HUDEP-2 (cell line): Measurements from ENCODE around the gene ASB10.

Experiments used
- DNase-seq, 76 experiments: peaks; one replicate each; lab custom pipeline; 2025; ENCODE audit not compliant: unreplicated experiment in 76 of 76; lab: John Stamatoyannopoulos, UW

Gene ASB10

DNA sequence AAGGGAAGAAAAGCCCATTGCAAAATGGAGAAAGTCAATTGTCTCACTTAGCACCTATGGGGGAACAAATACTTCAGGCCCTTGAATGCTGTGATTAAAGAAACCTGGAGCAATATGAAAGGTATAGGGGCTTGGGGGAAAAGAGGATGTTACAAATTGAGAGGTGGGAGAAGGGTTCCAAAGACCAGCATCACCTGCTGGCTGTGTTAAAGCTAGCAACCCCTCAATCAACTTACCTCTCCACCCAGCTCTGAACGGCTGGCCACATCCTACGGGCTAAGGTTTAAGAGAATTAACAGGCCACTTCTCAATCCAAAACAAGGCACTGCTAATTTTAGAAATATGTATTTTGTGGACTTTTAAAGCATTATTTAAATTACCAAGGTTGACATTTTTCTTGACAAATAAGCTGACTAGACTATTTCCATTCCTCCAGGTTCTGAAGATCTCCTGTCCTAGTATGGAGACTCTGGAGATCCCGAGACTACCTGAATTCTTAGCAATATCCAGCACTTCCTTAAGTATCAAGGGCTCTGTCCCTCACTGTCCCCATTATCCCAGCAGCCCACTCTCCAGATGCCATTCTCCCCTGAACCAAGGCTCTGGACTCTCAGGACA is 24.2 kb upstream of the ASB10 start:
- DNase-seq = no peak

- no peak for DNase-seq
Observed at GRCh38 chr7:151210087-151210854, 23.2 kb upstream of the ASB10 start, which contains the start of gene H2BK1. Gene H2BK1 (minus strand): TSS chr7:151210488. CDS start chr7:151210318, 170 bp downstream.

DNA sequence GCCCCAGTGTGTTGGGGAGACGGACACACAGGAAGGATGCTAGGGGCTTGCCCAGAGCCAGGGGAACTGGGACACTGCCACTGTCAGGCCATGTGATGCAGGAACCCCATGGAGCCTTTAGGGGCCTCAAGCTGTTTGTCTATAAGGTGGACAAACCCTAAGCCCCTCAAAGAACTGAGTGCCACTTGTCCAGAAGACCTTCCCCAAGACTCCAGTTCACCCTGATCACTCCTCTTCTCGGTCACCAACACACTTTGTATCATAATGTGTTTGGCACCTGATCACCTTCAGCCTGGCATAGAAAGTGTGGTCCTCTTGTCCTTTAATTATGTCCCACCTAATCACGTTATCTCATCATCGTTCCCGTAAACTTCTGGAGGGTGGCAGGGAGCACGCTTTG is 22.5 kb upstream of the ASB10 start:
- no peak for DNase-seq

DNA sequence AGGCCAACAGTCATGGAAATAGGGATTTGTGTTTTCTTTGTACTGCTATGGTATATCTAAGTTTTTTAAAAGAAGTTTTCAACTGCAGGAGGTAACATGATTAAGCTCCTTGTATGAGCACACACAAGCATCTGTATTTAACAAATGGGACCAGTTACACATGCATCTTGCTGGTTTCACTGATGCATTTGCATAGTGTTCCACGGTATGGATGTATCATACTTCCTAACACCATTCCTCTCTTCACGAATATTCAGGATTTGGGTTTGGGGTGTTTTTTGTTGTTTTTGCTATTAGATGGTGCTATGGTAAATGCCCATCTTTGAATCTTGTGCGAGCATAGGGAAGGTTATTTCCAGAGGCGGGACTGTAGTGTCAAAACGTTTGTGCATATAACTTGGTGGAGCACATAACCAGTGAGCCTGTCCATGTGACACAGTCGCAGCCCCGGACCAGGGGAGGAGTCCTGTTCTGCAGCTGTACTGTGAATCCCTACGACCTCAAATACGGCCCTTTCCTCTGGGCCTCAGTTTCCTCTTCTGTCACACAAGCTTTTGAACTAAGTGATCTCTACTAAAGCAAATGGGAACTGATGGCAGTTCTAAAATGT is 21.3 kb upstream of the ASB10 start:
- DNase-seq = no peak

- DNase-seq = no peak
Observed at GRCh38 chr7:151207804-151208203, 20.8 kb upstream of the ASB10 start.

DNA sequence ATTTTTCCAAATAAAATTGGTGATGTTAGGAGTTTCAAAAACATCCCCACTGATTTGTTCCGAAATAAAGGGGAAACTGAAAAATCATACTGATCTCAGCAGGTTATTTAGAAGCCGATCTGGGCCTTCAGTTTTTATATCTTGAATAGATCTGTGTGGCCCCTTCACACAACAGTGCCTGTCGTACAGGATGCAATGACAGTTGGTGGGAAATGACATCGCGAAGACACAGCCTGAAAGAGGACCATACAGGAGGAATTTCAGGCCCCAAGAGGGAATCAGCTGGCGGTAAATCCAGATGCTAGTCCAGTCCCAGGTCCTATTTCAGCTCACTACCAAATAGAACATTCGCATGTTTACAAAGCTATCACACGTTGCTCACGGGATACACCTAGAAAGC is 20.3 kb upstream of the ASB10 start:
- DNase-seq = no peak

GRCh38 chr7:151206914-151207313 is 19.9 kb upstream of the ASB10 start:
- DNase-seq = no peak

DNA sequence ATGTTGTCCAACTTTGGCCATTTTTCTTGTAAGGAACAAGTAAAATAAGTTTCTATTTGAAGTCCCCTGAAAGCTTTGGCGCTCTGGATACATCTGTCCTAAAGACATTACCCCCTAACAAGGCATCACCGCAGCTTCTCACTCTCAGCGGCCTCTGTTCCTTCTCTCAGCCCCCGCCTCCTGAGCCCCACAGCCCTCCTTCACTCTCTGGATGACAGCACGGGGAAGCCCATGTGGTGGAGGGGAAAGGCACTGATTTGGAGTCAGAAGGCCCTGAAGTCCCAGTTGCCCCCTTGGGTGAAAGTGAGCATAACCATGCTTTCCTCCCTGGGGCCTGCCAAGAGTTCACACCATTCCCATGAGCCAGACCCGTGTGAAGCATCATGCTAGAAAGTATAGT is 18.7 kb upstream of the ASB10 start:
- no peak for DNase-seq

- no peak for DNase-seq
Observed at GRCh38 chr7:151204383-151205032, 17.5 kb upstream of the ASB10 start.

- DNase-seq = no peak
Observed at GRCh38 chr7:151202836-151203235, 15.8 kb upstream of the ASB10 start.

DNA sequence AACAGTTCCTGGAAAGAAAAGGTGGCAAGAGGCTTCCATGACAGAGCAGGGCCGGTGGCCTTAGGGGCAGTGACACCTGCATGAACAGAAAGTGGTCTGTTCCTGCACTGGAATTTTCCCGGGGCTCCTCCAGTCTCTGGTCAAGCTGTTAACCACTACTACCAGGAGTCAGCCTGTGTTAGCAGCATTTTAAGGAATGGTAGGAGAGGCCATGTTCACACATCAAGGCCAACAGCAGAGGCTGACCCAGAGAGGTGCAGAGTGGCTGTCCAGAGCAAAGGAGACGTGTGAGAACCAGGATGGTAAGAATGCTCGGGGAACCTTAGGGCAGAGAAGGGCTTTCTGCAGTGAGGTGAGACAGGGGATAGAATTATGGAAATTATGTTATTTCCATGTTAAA is 14.7 kb upstream of the ASB10 start:
- DNase-seq = no peak

- DNase-seq = no peak
Observed at GRCh38 chr7:151201344-151201743, 14.3 kb upstream of the ASB10 start.

DNA sequence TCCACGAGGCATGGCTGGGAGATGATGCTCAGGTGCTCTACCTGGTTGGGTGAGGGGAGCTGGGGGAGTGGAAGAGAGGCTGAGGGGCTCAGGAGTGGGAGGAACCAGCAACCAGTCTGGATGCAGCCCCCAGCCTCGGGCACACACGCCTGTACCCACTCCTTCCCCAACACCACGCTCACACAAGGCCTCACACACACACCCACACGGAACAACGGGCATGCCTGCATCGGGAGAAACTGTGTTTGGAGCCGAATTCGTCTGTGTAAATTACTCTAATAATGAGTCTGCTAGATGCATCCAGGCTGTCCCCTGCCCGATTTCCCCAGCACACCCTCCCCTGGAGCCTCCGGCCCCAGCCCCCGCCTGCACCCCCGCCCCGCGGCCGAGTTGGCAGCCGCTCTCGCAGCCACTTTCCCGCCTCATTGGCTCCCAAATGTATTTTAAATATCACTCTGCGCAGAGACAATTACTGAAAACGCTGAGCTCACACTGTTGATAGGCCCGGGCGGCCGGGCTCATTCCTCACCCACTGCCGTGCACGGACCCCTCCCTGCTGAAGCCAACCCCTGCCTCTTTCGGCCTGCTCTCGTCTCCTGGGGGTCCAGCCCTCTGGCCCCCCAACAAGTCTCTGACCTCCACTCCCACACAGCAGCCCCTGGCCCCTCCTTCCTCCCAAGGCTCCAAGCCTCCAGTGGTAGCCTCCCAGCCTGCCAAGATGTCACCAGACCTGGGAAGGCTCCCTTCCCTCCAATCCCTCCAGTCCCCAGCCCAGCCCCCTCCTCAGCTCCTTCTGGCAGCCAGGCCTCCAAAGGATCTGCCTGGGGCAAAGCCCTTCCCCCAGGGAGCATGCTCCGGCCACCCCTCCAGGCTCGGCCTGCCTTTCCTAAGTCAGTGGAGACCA is 12.1 kb upstream of the ASB10 start:
- DNase-seq = no peak

DNA sequence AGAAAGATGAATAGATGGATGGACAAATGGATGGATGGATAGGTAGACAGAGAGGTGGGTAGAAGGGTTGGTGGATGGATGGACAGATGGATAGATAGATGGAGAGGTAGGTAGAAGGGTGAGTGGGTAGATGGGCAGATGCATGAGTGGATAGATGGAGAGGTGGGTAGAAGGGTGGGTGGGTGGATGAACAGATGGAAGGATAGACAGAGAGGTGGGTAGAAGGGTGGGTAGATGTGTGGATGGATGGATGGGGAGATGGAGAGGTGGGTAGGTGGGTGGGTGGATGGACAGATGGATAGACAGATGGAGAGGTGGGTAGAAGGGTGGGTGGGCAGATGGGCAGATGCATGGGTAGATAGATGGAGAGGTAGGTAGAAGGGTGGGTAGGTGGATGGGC is 10.9 kb upstream of the ASB10 start:
- no peak for DNase-seq

DNA sequence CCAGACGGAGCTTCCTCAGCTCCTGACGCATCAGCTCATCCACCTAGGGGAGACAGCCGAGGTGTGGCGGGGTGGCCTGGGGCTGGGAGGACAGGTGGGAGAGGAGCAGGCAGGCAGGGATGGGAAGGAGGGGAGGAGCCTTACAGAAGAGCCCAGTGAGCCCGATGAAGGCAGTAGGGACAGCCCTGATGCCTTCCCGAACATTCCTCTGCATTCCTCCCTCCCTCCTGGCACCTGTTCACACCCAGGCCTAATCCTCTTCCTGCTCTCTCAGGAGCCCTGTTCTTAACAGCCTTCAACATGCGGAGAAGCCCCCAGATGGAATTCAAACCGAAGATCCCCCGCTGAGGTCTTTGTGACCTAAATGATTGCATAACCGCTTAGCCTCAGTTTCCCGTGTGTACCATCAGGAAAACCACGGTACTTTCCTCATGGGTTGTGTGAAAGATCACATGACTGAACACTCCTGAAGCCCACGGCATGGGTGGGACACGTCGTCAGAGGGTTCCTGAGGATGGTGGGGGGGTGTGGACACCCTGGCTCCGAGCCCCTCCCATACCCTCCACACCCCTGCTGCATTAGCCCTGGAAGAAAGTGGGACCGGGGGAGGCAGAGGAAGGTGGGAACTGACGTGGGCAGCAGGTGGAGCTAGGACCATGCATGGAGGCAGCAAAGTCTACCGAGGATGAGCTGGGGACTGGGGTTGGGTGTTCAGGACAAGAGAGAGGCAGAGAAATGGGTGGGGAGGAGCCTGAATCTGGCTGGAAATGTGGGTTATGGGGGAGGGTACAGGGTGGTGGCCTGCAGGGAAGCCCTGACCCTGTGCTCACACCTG is 8.8 kb upstream of the ASB10 start:
- DNase-seq = no peak

DNA sequence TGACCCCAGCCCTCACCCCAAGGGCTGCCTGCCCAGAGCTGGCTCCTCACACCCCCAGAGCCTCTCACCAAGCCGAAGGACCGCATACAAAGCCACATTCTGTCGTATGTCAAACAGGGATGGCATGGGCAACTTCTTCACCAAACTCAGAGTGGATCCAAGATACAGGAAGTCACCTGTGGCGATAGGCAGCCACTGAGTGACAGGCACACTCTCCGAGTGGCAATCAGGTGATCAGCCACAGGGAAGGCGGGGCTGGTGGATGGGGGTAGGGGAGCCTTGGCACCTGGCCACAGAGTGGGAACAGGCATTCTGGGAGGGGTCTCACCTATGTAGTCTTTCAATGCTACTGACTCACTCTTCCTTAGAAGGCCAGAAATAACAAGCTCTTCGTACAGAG is 7.1 kb upstream of the ASB10 start:
- no peak for DNase-seq

- DNase-seq = no peak
Observed at GRCh38 chr7:151193203-151193978, 6.3 kb upstream of the ASB10 start.

GRCh38 chr7:151192002-151192539 is 5.0 kb upstream of the ASB10 start:
- DNase-seq = no peak

- DNase-seq = no peak
Observed at GRCh38 chr7:151191544-151191943, 4.5 kb upstream of the ASB10 start.
